ENCODE results near the gene CCL18. TPM values are rescaled to one million over a fixed set of nuclear protein-coding genes. Genes with fewer than 3 reads are reported as not detected.

Gene CCL18
- total and polyA plus RNA-seq, 9 donors: 0.20 to 28.4 (median 0.90) TPM; not detected in 3

GRCh38 chr17:36030956-36031355, 33.1 kb upstream of the CCL18 start:
- TF ChIP-seq POLR2A (IDR thresholded peaks at IDR 0.05) (no peak), CTCF (IDR thresholded peaks at IDR 0.05) (no peak), EP300 (IDR thresholded peaks at IDR 0.05) (no peak)
- no peak overlapping the region for H3K4me3 ChIP-seq
- H3K27me3 ChIP-seq: no peaks in the 10 kb centered on the region
- WGBS, 3 donors: 91 to 92% (median 91%) methylated on average over 1 of the region's 1 CpG
- DNase-seq: no peak
- H3K36me3 ChIP-seq: no peaks in the 10 kb centered on the region
- intact Hi-C loops (cut with DNase I): loop anchor here in 1 of 4 donors (5.0 kb wide), 1 partner anchor 1216 kb away; no protein-coding TSS in a partner anchor
- no peaks in the 10 kb centered on the region for H3K9me3 ChIP-seq
- no peaks in the 10 kb centered on the region for H3K4me1 ChIP-seq (ENCODE audit: insufficient read depth)
- no peak overlapping the region for H3K27ac ChIP-seq

- no peaks in the 10 kb centered on the region for H3K4me1 ChIP-seq (ENCODE audit: insufficient read depth)
Observed at GRCh38 chr17:36034127-36034526, 29.9 kb upstream of the CCL18 start.

GRCh38 chr17:36036235-36036634, 27.8 kb upstream of the CCL18 start:
- WGBS, 3 donors: 80 to 89% (median 83%) methylated on average over 4 of the region's 4 CpGs
- H3K4me3 ChIP-seq: no peak overlapping the region
- intact Hi-C loops (cut with DNase I): no loop called here
- H3K4me1 ChIP-seq (ENCODE audit: insufficient read depth): no peaks in the 10 kb centered on the region
- no peaks in the 10 kb centered on the region for H3K36me3 ChIP-seq
- H3K27ac ChIP-seq: no peak overlapping the region
- H3K27me3 ChIP-seq: no peaks in the 10 kb centered on the region
- H3K9me3 ChIP-seq: no peaks in the 10 kb centered on the region
- DNase-seq: no peak
- TF ChIP-seq EP300 (IDR thresholded peaks at IDR 0.05) (no peak), POLR2A (IDR thresholded peaks at IDR 0.05) (no peak), CTCF (IDR thresholded peaks at IDR 0.05) (no peak)

More at GRCh38 chr17:36034127-36034526, 29.9 kb upstream of the CCL18 start:
- H3K9me3 ChIP-seq: no peaks in the 10 kb centered on the region
- no peak overlapping the region for H3K27ac ChIP-seq
- DNase-seq: no peak
- no peak overlapping the region for H3K4me3 ChIP-seq
- WGBS, 3 donors: 5 to 7% (median 7%) methylated on average over 3 of the region's 3 CpGs
- intact Hi-C loops (cut with DNase I): loop anchor here in 1 of 4 donors (5.0 kb wide), 1 partner anchor 1213 kb away; no protein-coding TSS in a partner anchor
- H3K36me3 ChIP-seq: no peaks in the 10 kb centered on the region
- H3K27me3 ChIP-seq: no peaks in the 10 kb centered on the region
- TF ChIP-seq POLR2A (IDR thresholded peaks at IDR 0.05) (no peak), EP300 (IDR thresholded peaks at IDR 0.05) (no peak), CTCF (IDR thresholded peaks at IDR 0.05) (no peak)

- no peak for TF ChIP-seq EP300 (IDR thresholded peaks at IDR 0.05)
- TF ChIP-seq POLR2A (IDR thresholded peaks at IDR 0.05): no peak
- no peak for TF ChIP-seq CTCF (IDR thresholded peaks at IDR 0.05)
- H3K4me3 ChIP-seq: no peak overlapping the region
- no peaks in the 10 kb centered on the region for H3K36me3 ChIP-seq
- intact Hi-C loops (cut with DNase I): no loop called here
- no peak for DNase-seq
- H3K4me1 ChIP-seq (ENCODE audit: insufficient read depth): no peaks in the 10 kb centered on the region
- H3K27me3 ChIP-seq: no peaks in the 10 kb centered on the region
- no peak overlapping the region for H3K27ac ChIP-seq
- 67 to 77% (median 76%) methylated on average over 2 of the region's 2 CpGs for WGBS, 3 donors
- H3K9me3 ChIP-seq: no peaks in the 10 kb centered on the region
Observed at GRCh38 chr17:36048066-36048465, 16.0 kb upstream of the CCL18 start.
